Central memory CD8-positive, alpha-beta T cell (primary cell): ENCODE results near the gene TTLL10.

ENCODE experiments used
- ATAC-seq: fragments of 150-1000 bp; cut with Tn5 transposase; replicated peaks from 2 replicates; pipeline ENCODE4 v1.10.0; 2022; ENCODE audit warnings: mild to moderate bottlenecking, moderate FRiP score, moderate number of reproducible peaks; ENCODE audit not compliant: poor library complexity, severe bottlenecking; ENCODE audit errors: extremely low read depth
- DNase-seq, 2 donors: peaks; one replicate each; pipeline ENCODE4 v3.0.0; 2021; ENCODE audit warnings: low spot score in 2 of 2
- H3K27ac Mint-ChIP-seq: one replicate; pipeline ENCODE4 v1.8.0; 2022; ENCODE audit warnings: low read depth, mild to moderate bottlenecking, moderate library complexity, mixed read lengths
- H3K27me3 Mint-ChIP-seq: one replicate; pipeline ENCODE4 v1.8.0; 2022; ENCODE audit warnings: mixed read lengths
- H3K36me3 Mint-ChIP-seq: one replicate; pipeline ENCODE4 v1.8.0; 2022; ENCODE audit warnings: mild to moderate bottlenecking, moderate library complexity, mixed read lengths; ENCODE audit not compliant: insufficient read depth
- H3K4me1 Mint-ChIP-seq: one replicate; pipeline ENCODE4 v1.8.0; 2022; ENCODE audit warnings: mixed read lengths
- H3K4me3 Mint-ChIP-seq: one replicate; pipeline ENCODE4 v1.8.0; 2022; ENCODE audit warnings: mild to moderate bottlenecking, moderate library complexity, mixed read lengths
- H3K9me3 Mint-ChIP-seq: one replicate; pipeline ENCODE4 v1.8.0; 2022; ENCODE audit warnings: mixed read lengths

TTLL10 gene

DNA sequence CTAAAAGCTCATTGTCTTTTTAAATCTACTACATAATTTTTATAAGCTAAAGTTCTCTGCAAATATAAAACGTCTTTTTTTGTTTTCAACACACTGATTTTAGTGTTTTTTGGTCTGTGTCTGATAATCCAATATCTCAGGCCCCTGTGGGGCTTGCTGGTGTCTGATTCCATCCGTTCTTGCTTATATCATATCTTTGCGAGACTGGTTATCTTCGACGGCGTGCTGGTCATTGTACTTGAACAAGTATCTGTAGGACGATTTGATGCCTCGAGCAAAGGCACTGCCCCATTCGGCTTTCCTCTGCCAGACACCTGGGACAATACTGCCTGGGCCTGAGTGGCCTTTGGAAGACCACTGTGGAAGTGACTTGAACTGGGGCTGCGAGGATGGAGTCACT is 18.4 kb upstream of the TTLL10 start:
- no peak for ATAC-seq
- DNase-seq: no peak
- Mint-ChIP-seq H3K27me3 (no peaks in the 10 kb centered on the region), H3K9me3 (peaks cover 22% of the 10 kb centered on the region), H3K4me3 (no peak overlapping the region), H3K4me1 (peaks cover 11% of the 10 kb centered on the region), H3K27ac (no peak overlapping the region), H3K36me3 (peaks cover 6% of the 10 kb centered on the region)

DNA sequence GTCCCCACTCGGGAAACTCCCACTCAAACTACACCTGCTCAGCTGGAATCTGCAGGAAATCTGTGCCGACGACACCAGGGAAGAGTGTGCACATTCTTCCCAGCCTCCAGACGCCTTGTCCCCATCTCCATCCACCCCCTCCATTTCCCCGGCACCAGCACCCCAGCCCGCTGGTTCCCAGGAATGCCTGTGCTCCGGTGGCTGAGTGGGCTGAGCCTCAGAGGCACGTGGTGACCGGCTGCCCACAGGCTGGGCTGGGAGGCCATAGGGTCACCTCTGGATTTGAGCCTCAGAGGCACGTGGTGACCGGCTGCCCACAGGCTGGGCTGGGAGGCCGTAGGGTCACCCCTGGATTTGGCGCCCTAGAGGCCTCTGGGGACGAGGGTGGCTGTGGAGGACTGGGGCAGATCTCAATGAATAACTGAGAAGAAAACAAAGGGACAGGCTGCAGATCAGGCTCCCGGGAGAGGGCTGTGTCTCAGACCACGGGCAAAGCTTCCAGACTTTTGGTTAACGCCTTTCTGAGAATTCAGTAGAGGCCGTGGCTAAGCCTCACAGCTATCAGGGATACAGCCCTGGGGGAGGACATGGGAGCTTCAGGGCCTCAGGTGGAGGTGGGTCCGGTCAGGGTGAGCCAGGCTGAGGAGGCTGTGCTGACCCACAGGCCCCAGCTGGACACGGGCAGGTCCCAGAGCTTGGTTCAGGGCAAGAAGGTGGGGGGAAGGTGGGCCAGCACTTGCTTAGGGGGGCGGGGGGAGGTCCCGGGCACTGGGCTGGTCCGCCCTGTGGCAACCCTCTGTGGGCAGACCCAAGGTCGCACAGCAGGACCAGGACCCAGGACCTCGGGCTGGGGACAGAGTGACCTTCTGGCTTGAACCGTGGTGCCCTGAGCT is 17.3 kb upstream of the TTLL10 start:
- DNase-seq: no peak
- H3K36me3 Mint-ChIP-seq: peaks cover 7% of the 10 kb centered on the region
- ATAC-seq: no peak
- H3K27me3 Mint-ChIP-seq: no peaks in the 10 kb centered on the region
- peak overlapping the region; percentile 77 for H3K4me3 Mint-ChIP-seq
- peaks cover 22% of the 10 kb centered on the region for H3K9me3 Mint-ChIP-seq
- peaks cover 11% of the 10 kb centered on the region for H3K4me1 Mint-ChIP-seq
- peak overlapping the region; percentile 81 for H3K27ac Mint-ChIP-seq

DNA sequence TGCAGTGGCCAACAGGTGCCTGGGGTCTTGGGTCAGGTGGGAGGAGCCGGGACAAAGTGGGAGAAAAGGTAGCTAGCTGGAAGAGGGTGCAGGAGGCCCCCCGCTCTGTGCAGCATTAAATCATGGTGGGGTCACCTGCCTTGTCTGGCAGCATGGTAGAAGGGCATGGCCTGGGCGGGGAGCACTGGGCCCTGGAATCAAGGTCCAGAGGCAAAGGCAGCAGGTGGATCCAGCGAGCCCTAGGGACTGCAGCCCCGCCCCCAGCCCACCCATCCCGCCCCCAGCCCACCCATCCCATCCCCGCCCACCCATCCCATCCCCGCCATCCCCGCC is 16.7 kb upstream of the TTLL10 start:
- Mint-ChIP-seq H3K27ac (peak overlapping the region; percentile 81), H3K36me3 (peaks cover 7% of the 10 kb centered on the region), H3K9me3 (peaks cover 22% of the 10 kb centered on the region), H3K4me3 (peak overlapping the region; percentile 77), H3K27me3 (no peaks in the 10 kb centered on the region), H3K4me1 (peaks cover 11% of the 10 kb centered on the region)
- ATAC-seq (no peak), DNase-seq (no peak)

DNA sequence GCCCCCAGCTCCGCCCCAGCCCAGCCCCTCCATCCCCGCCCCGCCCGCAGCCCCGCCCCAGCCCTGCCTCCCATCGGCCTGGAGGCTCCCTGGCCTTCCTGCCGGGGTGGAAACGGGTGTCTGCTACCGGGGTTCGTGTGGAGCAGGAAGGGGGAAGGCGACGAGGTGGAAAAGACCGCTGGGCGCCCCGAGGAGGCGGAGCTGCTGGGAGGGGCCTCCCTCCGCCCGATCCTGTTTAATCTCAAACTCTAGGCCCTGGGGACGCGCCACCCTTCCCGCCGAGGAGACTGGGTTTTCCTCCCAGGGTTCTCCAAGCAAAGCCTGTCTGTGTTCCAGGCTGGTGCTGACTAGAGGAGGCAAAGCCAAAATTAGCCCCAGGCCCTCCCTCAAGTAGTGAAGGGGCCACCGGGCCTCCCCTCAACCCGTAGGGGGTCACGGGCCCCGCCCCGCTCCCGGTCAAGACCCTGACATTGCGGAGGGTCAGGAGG is 16.2 kb upstream of the TTLL10 start:
- H3K36me3 Mint-ChIP-seq: peaks cover 7% of the 10 kb centered on the region
- H3K27me3 Mint-ChIP-seq: no peaks in the 10 kb centered on the region
- H3K4me1 Mint-ChIP-seq: peaks cover 7% of the 10 kb centered on the region
- peak; percentile 61 for ATAC-seq
- peak in 1 of 2 donors; percentile 38 for DNase-seq
- peak overlapping the region; percentile 81 for H3K27ac Mint-ChIP-seq
- peak overlapping the region; percentile 77 for H3K4me3 Mint-ChIP-seq
- H3K9me3 Mint-ChIP-seq: peaks cover 18% of the 10 kb centered on the region

DNA sequence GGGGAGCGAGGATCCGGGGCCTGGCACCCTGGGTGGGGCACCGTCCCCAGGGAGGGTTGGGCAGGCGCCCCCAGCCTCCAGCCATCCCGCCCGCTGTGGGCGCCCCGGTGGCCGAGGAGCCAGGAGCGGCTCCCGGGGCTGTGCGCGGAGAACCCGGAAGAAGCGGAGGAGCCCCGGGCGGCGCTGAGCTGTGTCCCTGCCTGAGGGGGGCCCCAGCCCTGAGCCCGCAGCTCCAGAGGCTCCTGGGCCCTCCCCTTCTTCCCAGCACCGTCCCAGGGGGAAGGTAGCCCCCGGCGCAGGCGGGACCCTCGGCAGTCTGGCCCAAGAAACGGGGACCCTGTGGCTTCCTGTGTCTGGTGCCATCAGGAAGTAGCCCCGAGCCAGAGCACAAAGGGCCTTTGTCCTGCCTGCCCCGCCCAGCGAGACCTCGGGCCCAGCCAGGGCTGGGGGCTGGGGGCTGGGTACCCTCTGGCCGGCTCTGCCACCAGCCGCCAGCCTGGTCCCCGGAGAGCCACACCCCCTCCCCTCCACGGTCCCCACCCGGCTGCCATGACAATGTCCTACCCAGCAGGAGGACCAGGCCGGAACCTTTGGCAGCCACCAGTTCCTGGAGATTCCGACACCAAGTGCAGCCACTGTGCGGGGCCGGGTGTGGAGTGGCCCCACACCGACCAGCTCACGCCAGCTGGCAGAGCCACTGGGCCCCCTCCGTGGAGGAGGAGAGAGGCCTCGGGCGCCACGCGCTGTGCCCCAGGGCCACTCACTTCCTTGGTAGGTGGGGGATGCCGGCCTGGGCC is 15.6 kb upstream of the TTLL10 start:
- peak; percentile 75 for ATAC-seq
- H3K36me3 Mint-ChIP-seq: peaks cover 7% of the 10 kb centered on the region
- peak in 1 of 2 donors; percentile 25 for DNase-seq
- peak overlapping the region; percentile 81 for H3K27ac Mint-ChIP-seq
- peak overlapping the region; percentile 77 for H3K4me3 Mint-ChIP-seq
- H3K27me3 Mint-ChIP-seq: no peaks in the 10 kb centered on the region
- peaks cover 1% of the 10 kb centered on the region for H3K4me1 Mint-ChIP-seq
- peaks cover 12% of the 10 kb centered on the region for H3K9me3 Mint-ChIP-seq

DNA sequence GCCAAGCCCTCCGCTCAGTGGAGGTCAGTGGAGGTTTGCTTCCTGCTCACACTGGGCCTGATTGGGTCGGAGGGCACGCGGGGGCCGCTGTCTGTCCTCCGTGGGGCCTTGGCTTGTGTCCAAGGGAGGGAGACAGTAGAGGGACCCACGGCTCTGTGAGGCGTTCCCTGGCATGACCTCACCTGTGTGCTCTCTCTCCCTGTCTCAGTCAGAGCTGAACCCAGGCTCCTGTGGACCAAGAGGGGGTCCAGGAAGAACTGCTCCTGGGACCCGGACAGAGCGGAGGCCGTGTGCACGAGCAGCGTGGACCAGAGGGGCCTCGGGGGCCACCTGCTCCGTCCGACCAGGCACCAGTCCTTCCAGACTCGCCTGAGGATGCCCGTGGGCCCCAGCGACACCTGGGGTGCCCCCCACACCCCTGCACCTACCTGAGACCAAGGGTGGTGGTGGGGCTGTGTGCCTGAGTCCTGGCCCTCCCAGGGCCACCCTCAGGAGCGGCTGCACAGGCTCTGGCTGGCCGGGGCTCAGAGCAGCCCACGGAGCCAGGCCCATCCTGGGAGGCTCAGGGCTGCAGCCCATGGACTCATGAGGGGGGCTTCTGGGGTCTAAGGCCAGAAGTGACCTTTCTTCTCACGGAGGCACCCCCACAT is 13.3 kb upstream of the TTLL10 start:
- Mint-ChIP-seq H3K36me3 (peaks cover 2% of the 10 kb centered on the region), H3K4me1 (no peaks in the 10 kb centered on the region), H3K9me3 (no peaks in the 10 kb centered on the region), H3K27ac (no peak overlapping the region), H3K27me3 (peaks cover 3% of the 10 kb centered on the region), H3K4me3 (no peak overlapping the region)
- ATAC-seq: no peak
- no peak for DNase-seq

DNA sequence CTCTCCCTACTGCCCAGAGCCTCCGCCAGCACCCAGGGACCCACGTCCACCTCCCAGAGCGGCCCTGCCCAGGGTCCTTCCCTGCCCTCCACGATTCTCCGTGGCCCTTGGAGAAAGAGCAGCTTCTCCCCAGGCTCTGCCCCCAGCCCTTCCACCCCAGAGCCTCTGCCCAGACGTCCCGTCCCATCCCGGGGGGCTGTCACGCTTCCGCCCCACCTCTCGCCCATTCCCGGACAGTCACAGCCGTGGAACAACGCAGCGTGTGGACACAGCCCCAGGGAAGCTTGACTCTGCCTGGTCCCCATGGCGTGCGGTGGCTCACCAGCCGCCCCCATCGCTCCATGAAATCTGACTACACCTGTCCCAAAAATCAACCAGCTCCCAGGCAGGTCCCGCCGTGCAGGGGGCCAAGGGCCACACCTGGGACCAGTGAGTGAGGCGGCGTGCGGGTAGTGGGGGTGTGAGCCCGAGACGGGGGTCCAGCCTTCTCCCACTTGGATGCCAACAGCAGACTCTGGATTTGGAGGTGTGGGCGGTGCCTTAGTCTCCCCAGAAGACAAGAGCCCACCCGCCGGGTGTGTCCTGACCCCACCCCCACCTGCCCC is 12.5 kb upstream of the TTLL10 start:
- H3K36me3 Mint-ChIP-seq: peaks cover 2% of the 10 kb centered on the region
- no peak for DNase-seq
- H3K27me3 Mint-ChIP-seq: peaks cover 10% of the 10 kb centered on the region
- H3K9me3 Mint-ChIP-seq: no peaks in the 10 kb centered on the region
- no peaks in the 10 kb centered on the region for H3K4me1 Mint-ChIP-seq
- no peak overlapping the region for H3K27ac Mint-ChIP-seq
- H3K4me3 Mint-ChIP-seq: no peak overlapping the region
- no peak for ATAC-seq

DNA sequence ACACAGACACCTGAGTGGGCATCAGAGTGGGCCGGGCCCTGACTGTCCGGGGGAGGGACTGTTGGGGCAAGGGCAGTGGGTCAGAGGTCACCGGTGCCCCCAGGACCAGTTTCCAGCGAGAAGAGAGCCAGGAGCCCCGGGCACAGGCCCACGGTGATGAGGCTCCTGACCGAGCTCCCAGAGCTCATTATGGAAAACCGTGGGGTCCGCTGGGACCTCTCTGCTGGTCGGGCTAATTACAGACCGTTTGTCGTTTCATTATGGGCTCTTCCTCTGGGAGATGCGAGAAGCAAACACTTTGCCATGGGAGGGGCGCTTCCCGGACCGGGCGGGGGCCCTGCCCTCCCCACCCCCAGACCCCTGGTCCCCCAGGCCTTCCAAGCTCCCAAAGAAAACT is 12.0 kb upstream of the TTLL10 start:
- Mint-ChIP-seq H3K27me3 (peaks cover 10% of the 10 kb centered on the region), H3K27ac (no peak overlapping the region), H3K36me3 (peaks cover 2% of the 10 kb centered on the region), H3K9me3 (no peaks in the 10 kb centered on the region), H3K4me1 (no peaks in the 10 kb centered on the region), H3K4me3 (no peak overlapping the region)
- DNase-seq (no peak), ATAC-seq (no peak)

DNA sequence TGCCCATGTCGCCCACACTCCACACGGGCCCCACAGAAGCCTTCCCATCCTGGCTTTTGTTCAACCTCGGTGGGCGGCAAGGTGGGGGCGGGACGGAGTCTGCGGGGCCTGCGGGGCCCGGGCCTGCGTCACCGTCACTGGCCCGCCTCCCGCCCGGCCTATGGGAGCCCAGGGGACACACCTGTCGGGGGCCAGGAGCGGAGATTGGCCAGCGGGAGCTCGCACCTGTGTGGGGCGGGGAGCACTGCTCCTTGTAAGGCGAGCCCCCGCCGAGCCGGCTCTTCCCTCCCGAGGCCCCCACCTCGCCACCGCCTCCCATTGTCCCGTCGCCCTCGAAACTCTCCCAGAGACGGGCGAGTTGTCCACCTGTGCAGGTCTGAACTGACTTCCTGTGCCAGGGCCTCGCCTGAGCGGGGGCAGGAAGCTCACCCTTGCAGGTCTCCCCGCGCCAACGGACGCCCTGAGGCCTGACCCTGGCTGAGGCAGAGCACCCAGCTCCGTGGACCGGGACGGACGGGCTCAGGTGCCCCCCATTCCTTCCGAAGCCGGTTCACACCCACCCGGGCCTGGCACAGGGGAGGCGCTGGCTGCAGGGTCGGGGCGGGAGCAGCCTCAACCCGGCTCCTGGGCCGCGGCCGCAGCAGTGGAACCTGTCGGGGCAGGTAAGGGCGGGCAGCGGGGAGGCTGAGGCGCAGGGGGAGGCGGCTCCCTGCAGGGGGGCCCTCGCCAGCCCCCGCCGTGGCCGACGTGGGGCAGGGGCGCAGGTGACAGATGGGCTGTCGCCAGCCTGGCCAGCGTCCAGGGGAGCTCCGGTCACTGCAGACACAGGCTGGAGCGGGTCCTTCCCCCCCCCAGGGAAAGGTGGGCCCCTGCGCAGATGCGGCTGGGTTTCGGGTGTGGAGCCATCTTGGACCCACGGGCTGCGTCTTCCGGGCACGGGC is 10.8 kb upstream of the TTLL10 start:
- Mint-ChIP-seq H3K4me1 (no peaks in the 10 kb centered on the region), H3K4me3 (no peak overlapping the region), H3K27me3 (peaks cover 10% of the 10 kb centered on the region), H3K9me3 (no peaks in the 10 kb centered on the region), H3K36me3 (peaks cover 2% of the 10 kb centered on the region), H3K27ac (no peak overlapping the region)
- no peak for DNase-seq
- ATAC-seq: no peak

DNA sequence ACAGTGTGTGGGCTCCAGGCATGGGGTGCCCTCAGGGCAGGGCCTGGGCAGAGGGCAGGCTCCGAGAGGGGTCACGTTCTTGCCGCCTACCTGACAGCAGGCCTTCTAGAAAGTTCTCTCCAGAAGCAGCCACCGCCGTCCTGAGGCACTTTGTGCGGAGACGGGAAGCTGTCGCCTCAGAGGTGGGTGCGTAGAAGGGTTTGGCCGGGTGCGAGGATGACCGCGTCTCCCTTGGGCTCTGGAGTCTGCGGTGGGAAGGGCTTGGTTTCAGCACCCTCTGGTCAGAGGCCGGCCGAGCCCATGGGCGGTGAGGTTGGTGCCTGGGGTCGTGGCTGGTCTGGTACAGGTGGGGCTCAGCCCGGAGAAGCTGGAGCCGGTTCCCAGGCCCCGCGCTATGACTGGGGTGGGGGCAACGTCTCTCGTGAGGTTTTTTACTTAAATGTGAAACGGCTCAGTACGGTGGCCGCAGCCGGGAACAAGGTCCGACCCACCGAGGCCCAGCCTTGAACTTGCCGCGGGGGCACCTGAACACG is 10.1 kb upstream of the TTLL10 start:
- H3K27me3 Mint-ChIP-seq: peaks cover 10% of the 10 kb centered on the region
- H3K4me3 Mint-ChIP-seq: no peak overlapping the region
- ATAC-seq (no peak), DNase-seq (no peak)
- peaks cover 2% of the 10 kb centered on the region for H3K36me3 Mint-ChIP-seq
- no peaks in the 10 kb centered on the region for H3K9me3 Mint-ChIP-seq
- no peaks in the 10 kb centered on the region for H3K4me1 Mint-ChIP-seq
- no peak overlapping the region for H3K27ac Mint-ChIP-seq

DNA sequence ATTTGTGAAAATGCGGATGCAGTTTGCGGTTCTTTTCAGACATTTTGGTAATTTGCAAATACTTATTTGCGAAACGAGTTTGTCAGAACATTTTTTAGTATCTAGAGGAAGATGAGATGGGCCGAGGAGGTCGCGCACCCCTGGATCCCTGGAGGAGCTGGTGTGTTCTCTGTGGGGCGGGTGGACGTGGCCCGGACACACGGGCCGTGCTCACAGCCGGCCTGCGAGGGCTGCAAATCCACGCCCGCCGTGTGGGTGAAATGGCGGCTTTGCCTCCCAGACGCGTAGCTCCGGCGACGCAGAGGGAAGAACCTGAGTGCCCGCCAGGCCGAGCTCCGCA is 9.3 kb upstream of the TTLL10 start:
- H3K36me3 Mint-ChIP-seq: peaks cover 2% of the 10 kb centered on the region

More for the DNA sequence above, 9.3 kb upstream of the TTLL10 start:
- Mint-ChIP-seq H3K27me3 (peaks cover 10% of the 10 kb centered on the region), H3K4me1 (no peaks in the 10 kb centered on the region), H3K27ac (no peak overlapping the region), H3K4me3 (no peak overlapping the region), H3K9me3 (no peaks in the 10 kb centered on the region)
- DNase-seq (no peak), ATAC-seq (no peak)
